Measurements from ENCODE around the gene FAM120B.
"Not testable (repeated sequence)": the region's sequence is repeated elsewhere in the genome, so short reads cannot be mapped to it uniquely, and the experiment has no call there.

The FAM120B gene

DNA sequence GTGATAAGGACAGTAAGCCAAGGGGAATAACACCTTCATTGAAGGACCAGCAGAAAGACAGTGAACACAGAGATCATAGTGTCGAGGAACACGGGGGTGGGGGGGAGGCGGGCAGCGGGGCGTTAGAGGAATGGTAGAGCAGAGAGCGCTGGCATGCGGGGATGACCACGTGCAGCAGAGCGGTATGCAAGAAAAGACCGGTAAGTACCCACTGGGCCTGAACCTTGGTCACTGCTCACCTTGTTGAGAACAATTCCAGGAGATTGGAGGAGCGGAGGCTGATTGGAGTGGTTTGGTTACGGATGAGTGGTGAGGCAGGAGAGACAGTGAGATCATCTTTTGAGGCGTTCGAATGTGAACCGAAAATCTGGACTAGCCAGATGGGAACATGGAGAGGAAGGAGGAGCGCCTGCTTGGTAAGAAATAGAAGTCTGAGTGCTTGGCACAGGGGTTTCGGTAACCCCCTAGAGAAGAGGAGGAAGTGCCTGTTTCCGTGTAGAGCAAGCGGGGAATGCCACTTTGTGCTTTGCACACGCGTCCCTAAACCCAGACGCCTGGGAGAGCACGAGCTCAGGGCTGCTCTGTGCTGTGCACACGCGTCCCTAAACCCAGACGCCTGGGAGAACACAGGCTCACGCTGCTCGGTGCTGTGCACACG lies 70.0 kb downstream of the FAM120B start:
- Mint-ChIP-seq H3K4me3 (no peak overlapping the region), H3K9me3 (no peaks in the 10 kb centered on the region), H3K36me3 (ENCODE audit: low read depth) (peaks cover 7% of the 10 kb centered on the region), H3K4me1 (ENCODE audit: low read depth) (peaks cover 9% of the 10 kb centered on the region), H3K27me3 (ENCODE audit: low read depth) (no peaks in the 10 kb centered on the region), H3K27ac (peak overlapping the region; percentile 56)

DNA sequence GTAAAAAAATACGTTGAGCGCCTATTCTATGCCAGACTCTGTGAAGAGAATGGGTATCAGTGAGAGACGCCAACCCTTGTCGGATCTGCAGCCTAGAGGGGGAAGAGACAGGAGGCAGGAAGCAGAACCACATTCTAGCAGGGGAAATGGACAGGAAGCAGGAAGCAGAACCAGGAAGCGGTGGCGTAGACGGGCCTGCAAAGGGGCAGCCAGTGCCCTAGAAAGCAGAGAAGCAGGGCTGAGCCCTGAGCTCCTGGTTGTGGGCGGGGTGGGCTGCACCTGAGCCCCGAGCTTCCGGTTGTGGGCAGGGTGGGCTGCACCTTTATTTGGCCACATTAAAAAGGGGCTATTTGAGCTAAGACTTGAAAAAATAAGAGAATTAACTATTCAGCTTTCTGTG lies 71.9 kb downstream of the FAM120B start:
- no peak overlapping the region for H3K4me3 Mint-ChIP-seq
- H3K9me3 Mint-ChIP-seq, result no peaks in the 10 kb centered on the region
- H3K4me1 Mint-ChIP-seq (ENCODE audit: low read depth), result peaks cover 9% of the 10 kb centered on the region
- peak overlapping the region; percentile 43 for H3K27ac Mint-ChIP-seq
- peaks cover 7% of the 10 kb centered on the region for H3K36me3 Mint-ChIP-seq (ENCODE audit: low read depth)
- H3K27me3 Mint-ChIP-seq (ENCODE audit: low read depth), result no peaks in the 10 kb centered on the region

DNA sequence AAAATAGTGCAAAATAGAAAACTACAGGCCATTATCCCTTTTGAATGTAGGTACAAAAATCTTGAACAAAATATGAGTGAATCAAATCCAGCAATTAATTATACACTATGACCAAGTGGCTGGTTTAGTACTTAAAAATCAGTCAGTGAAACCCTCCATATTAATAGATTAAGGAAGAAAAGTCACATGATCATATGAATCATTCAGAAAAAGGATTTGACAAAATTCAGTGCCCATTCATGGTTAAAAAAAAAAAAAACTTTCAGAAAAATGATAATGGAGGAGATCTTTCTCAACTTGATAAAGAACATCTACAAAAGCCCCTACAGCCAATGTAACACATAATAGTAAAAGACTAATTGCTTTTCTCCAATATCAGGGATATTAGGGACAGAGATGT lies 75.0 kb downstream of the FAM120B start:
- Mint-ChIP-seq H3K9me3 (no peaks in the 10 kb centered on the region), H3K4me3 (no peak overlapping the region), H3K27me3 (ENCODE audit: low read depth) (no peaks in the 10 kb centered on the region), H3K4me1 (ENCODE audit: low read depth) (peaks cover 9% of the 10 kb centered on the region), H3K27ac (no peak overlapping the region), H3K36me3 (ENCODE audit: low read depth) (no peaks in the 10 kb centered on the region)

DNA sequence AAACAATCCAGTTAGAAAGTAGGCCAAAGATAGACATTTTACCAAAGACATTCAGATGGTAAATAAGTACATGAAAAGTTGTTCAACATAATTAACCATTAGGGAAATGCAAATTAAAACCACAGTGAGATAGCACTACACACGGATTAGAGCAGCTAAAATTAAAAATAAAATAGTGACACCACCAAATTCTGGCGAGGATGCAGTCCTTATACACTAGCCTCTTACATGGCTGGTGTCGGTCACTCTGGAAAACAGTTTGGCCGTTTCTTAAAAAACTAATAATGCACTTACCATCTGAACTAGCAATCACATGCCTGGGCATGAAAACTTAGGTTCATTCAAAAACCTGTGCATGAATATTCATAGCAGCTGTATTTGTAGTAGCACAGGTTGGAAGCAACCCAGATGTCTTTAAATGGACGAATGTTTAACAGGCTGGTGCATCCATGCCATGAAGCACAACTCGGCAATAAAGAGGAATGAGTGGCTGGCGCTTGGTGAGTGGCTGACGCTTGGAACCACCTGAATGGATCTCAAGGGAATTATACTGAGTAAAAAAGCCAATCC lies 77.0 kb downstream of the FAM120B start:
- Mint-ChIP-seq H3K36me3 (ENCODE audit: low read depth) (no peaks in the 10 kb centered on the region), H3K27ac (no peak overlapping the region), H3K4me1 (ENCODE audit: low read depth) (peaks cover 2% of the 10 kb centered on the region), H3K27me3 (ENCODE audit: low read depth) (no peaks in the 10 kb centered on the region), H3K4me3 (no peak overlapping the region), H3K9me3 (no peaks in the 10 kb centered on the region)

DNA sequence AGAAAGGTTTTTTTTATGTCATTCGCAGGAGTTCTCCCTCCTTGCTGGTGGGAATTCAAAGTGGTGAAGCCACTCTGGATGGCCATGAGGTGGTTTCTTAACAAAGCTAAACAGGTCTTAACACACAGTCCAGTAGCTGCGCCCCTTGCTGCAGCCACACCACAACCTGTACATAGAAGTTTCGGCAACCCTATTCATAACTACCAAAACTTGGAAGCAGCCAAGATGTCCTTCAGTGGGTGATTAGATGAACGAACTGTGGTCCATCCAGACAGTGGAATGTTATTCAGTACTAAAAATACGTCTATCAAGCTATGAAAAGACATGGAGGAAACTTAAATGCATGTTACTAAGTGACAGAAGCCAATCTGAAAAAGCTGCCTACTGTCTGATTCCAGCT lies 78.9 kb downstream of the FAM120B start:
- Mint-ChIP-seq H3K27me3 (ENCODE audit: low read depth) (no peaks in the 10 kb centered on the region), H3K4me1 (ENCODE audit: low read depth) (no peaks in the 10 kb centered on the region), H3K9me3 (no peaks in the 10 kb centered on the region), H3K36me3 (ENCODE audit: low read depth) (peaks cover 6% of the 10 kb centered on the region), H3K4me3 (no peak overlapping the region), H3K27ac (no peak overlapping the region)

DNA sequence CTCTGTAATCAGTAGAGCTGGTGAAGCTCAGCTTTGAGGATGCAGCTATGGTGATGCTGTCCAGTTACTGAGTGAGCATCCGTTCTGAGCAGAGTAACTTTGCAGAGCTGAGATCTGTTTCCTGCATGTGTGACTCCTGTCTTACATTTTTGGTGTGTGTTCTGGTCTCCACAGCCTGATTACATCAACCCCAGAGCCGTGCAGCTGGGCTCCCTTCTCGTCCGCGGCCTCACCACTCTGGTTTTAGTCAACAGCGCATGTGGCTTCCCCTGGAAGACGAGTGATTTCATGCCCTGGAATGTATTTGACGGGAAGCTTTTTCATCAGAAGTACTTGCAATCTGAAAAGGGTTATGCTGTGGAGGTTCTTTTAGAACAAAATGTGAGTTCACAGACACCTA lies 81.6 kb downstream of the FAM120B start:
- H3K4me3 Mint-ChIP-seq, result no peak overlapping the region
- H3K9me3 Mint-ChIP-seq, result no peaks in the 10 kb centered on the region
- H3K27me3 Mint-ChIP-seq (ENCODE audit: low read depth), result no peaks in the 10 kb centered on the region
- H3K4me1 Mint-ChIP-seq (ENCODE audit: low read depth), result no peaks in the 10 kb centered on the region
- no peak overlapping the region for H3K27ac Mint-ChIP-seq
- H3K36me3 Mint-ChIP-seq (ENCODE audit: low read depth), result peaks cover 15% of the 10 kb centered on the region

DNA sequence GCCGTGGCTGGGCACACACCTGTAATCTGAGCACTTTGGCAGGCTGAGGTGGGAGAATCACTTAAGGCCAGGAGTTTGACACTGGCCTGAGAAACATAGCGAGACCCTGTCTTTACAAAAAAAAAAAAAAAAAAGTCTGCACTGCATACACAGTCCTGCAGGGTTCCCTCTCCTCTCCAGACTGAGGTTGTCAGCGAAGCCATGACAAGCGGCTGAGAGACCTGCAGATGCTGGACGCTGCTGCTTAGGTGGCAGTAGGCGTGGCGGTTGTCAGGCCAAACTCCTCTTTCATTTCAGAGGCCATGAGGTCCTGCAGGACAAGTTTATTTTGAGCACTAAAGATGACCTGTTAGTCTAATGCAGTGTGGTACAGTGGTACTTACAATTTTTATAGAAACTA lies 86.5 kb downstream of the FAM120B start:
- Mint-ChIP-seq H3K36me3 (ENCODE audit: low read depth) (peaks cover 48% of the 10 kb centered on the region), H3K9me3 (peaks cover 4% of the 10 kb centered on the region), H3K4me3 (no peak overlapping the region), H3K4me1 (ENCODE audit: low read depth) (peaks cover 6% of the 10 kb centered on the region), H3K27me3 (ENCODE audit: low read depth) (no peaks in the 10 kb centered on the region), H3K27ac (no peak overlapping the region)

DNA sequence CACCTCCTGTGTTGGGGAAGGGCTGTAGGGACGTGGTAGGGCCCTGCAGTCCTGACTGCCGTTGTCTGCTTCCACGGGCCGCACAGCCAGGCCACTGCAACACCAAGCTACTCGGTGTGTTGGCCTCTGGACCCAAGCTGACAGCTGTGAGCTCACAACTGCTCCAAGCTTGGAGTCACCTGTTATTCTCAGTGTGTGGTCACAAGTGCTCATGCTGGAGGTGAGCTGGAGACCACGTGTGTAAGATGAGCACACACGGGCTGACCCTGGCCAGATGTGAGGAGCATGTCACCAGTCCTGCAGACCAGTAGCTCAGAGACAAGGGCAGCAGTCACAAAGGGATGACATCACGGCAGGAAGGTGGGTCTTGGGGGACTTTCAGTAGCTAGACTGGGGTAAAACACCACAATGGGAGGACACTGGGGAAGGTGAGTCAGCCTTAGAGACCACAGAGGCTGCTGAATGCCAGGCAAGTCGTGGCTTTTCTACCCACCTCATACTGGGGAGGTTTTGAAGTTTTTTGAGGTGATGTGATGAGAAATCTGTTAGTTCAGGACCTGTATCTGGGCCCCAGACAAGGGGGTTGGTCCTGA lies 87.3 kb downstream of the FAM120B start:
- Mint-ChIP-seq H3K27me3 (ENCODE audit: low read depth) (no peaks in the 10 kb centered on the region), H3K27ac (peak overlapping the region; percentile 72), H3K9me3 (peaks cover 4% of the 10 kb centered on the region), H3K4me3 (no peak overlapping the region), H3K4me1 (ENCODE audit: low read depth) (peaks cover 6% of the 10 kb centered on the region), H3K36me3 (ENCODE audit: low read depth) (peaks cover 50% of the 10 kb centered on the region)

DNA sequence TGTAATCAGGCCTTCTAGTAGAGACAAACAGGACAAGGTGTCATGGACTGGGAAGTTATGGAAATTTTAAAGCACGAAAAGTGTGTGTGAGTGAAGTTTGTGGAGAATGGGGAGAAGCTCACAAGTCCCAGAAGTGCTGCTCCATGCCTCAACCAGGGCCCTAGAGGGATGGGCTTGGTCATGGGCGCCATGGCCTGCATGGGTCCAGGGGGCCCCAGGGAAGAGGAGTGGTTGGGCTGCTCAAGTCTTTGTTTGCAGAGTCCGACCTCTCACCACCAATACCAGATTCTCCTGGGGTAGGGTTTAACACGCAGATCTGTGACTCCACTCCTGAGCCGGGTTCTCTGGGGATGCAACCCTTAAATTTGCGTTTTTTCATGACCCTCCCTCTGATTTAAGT lies 88.4 kb downstream of the FAM120B start:
- peaks cover 48% of the 10 kb centered on the region for H3K36me3 Mint-ChIP-seq (ENCODE audit: low read depth)

DNA sequence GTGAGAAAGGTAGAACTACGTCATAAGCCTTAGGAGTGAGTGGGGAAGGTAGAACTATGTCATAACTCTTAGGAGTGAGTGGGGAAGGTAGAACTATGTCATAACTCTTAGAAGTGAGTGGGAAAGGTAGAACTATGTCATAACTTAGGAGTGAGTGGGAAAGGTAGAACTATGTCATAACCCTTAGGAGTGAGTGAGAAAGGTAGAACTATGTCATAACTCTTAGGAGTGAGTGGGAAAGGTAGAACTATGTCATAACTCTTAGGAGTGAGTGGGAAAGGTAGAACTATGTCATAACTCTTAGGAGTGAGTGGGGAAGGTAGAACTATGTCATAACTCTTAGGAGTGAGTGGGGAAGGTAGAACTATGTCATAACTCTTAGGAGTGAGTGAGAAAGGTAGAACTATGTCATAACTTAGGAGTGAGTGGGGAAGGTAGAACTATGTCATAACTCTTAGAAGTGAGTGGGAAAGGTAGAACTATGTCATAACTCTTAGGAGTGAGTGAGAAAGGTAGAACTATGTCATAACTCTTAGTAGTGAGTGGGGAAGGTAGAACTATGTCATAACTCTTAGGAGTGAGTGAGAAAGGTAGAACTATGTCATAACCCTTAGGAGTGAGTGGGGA lies 92.3 kb downstream of the FAM120B start:
- H3K27ac Mint-ChIP-seq; H3K4me1 Mint-ChIP-seq (ENCODE audit: low read depth); H3K4me3 Mint-ChIP-seq; H3K27me3 Mint-ChIP-seq (ENCODE audit: low read depth); H3K9me3 Mint-ChIP-seq: not testable (repeated sequence)
- H3K36me3 Mint-ChIP-seq (ENCODE audit: low read depth), result peaks cover 34% of the 10 kb centered on the region

More for the DNA sequence above, 88.4 kb downstream of the FAM120B start:
- Mint-ChIP-seq H3K4me3 (no peak overlapping the region), H3K27me3 (ENCODE audit: low read depth) (no peaks in the 10 kb centered on the region), H3K4me1 (ENCODE audit: low read depth) (peaks cover 6% of the 10 kb centered on the region), H3K9me3 (peaks cover 4% of the 10 kb centered on the region), H3K27ac (no peak overlapping the region)

DNA sequence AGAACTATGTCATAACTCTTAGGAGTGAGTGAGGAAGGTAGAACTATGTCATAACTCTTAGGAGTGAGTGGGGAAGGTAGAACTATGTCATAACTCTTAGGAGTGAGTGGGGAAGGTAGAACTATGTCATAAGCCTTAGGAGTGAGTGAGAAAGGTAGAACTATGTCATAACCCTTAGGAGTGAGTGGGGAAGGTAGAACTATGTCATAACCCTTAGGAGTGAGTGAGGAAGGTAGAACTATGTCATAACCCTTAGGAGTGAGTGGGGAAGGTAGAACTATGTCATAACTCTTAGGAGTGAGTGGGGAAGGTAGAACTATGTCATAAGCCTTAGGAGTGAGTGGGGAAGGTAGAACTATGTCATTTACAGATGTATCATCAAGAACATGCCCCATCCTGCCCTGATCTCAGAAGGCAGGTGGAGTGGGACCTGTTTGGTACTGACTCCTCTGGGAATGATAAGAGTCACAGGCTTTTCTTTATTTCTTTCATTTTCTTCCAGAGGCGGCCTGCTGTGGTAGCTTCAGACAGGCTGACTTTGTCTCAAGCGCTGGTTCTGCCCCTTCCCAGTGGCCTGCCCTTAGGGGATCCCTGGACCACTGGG lies 93.5 kb downstream of the FAM120B start:
- not testable (repeated sequence) for H3K4me3 Mint-ChIP-seq

DNA sequence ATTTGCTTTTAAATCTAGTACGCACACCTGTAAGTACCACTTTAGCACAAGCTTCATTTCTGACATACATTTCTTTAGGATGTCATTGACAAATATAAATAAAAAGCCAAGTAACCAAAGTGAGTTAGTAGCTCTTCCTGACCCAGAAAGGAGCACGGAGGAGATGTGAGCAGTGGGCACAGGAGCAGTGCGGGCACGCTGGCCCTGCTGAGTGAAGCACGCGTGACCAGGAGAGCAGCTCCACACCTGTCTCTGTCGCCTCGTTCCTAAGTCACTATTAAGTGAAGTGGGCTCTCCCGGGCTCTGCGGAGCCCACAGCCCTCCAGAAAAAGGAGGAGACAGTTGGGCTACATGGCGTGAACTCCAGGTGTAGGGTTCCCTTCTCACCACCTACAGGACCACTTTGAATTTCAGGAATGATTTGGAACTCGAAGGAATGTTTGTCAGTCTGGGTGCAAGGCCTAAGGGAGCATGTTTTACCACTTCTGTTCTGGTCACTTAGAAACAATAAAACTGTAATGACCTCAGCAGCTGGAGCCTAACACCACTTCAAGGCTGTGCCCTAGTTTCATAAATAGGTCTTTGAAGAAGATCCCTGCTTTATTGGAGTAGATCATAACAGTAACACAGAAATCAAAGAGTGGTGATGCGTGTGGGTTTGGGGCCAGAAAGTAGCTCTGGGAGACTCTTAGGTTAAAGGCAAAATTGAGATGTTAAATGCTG lies 95.9 kb downstream of the FAM120B start:
- Mint-ChIP-seq H3K4me3 (no peak overlapping the region), H3K27ac (no peak overlapping the region), H3K9me3 (no peaks in the 10 kb centered on the region), H3K36me3 (ENCODE audit: low read depth) (peaks cover 22% of the 10 kb centered on the region), H3K27me3 (ENCODE audit: low read depth) (no peaks in the 10 kb centered on the region), H3K4me1 (ENCODE audit: low read depth) (no peaks in the 10 kb centered on the region)

More for the DNA sequence above, 93.5 kb downstream of the FAM120B start:
- H3K27ac Mint-ChIP-seq; H3K4me1 Mint-ChIP-seq (ENCODE audit: low read depth); H3K27me3 Mint-ChIP-seq (ENCODE audit: low read depth); H3K9me3 Mint-ChIP-seq: not testable (repeated sequence)
- peaks cover 30% of the 10 kb centered on the region for H3K36me3 Mint-ChIP-seq (ENCODE audit: low read depth)

DNA sequence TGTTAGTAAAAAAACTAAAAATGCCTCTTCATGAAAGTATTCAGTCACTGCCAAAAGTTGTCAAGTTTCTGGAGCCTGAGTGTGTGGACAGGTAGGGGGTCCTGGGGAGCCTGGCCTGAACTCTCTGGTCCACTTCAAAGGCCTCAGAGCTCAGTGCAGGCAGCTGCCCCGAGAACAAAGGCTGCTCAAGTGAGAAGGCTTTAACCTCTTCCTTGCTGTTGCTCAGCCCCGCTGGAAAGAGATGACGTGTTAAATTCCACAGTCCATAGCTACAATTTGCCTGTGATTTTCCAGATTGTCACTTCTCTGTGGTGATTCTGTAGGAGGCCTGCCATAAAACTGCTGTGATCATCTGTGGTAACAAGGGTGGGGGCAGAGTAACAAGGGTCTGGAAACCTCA lies 96.9 kb downstream of the FAM120B start:
- Mint-ChIP-seq H3K9me3 (no peaks in the 10 kb centered on the region), H3K4me1 (ENCODE audit: low read depth) (no peaks in the 10 kb centered on the region), H3K27ac (no peak overlapping the region), H3K36me3 (ENCODE audit: low read depth) (peaks cover 26% of the 10 kb centered on the region), H3K27me3 (ENCODE audit: low read depth) (no peaks in the 10 kb centered on the region), H3K4me3 (no peak overlapping the region)

DNA sequence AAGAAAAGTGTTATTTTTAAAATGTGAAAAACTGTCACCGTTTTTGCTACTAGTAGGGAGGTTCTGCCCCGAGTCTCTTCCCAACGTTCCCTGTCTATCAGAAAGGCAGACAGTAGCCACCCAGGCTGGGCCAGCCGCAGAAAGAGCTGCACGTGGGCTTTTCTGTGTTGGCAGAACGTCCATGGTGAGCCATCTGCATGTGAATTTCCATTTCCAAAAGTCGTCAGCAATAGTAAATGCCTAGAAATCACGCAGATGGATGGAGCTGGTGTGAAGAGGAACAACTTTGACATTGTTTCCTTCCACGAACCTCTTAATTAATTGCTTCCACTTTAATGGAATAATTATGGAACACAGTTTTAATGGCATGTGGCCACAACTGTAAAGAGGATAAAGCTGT lies 97.5 kb downstream of the FAM120B start:
- Mint-ChIP-seq H3K4me1 (ENCODE audit: low read depth) (no peaks in the 10 kb centered on the region), H3K27ac (no peak overlapping the region)

More for the DNA sequence above, 97.5 kb downstream of the FAM120B start:
- H3K9me3 Mint-ChIP-seq, result no peaks in the 10 kb centered on the region
- H3K4me3 Mint-ChIP-seq, result no peak overlapping the region
- peaks cover 24% of the 10 kb centered on the region for H3K36me3 Mint-ChIP-seq (ENCODE audit: low read depth)
- no peaks in the 10 kb centered on the region for H3K27me3 Mint-ChIP-seq (ENCODE audit: low read depth)

All from T-helper 1 cell treated with Interleukin-12 subunit alpha and Interleukin-12 subunit beta and Interleukin-4 antibody, amounts not matched to agents 30 μg/mL and 1 μg/mL, for 36 hours (primary cell).